ENCODE data around the gene CDHR3. TPM values are rescaled to one million over a fixed set of nuclear protein-coding genes. Genes with fewer than 3 reads are reported as not detected.

The CDHR3 gene
- total RNA-seq, 2 donors from 2014 or later, result 2.2 to 3.9 TPM

- Histone ChIP-seq H3K36me3 (no peaks in the 10 kb centered on the region), H3K27me3 (replicated peaks; ENCODE audit: insufficient read depth) (no peaks in the 10 kb centered on the region), H3K9me3 (no peaks in the 10 kb centered on the region), H3K27ac (no peak overlapping the region), H3K4me1 (replicated peaks) (no peaks in the 10 kb centered on the region), H3K4me3 (no peak overlapping the region)
- peak; percentile 63 for DNase-seq (ENCODE audit: low spot score)
- TF ChIP-seq, protein P1, sequence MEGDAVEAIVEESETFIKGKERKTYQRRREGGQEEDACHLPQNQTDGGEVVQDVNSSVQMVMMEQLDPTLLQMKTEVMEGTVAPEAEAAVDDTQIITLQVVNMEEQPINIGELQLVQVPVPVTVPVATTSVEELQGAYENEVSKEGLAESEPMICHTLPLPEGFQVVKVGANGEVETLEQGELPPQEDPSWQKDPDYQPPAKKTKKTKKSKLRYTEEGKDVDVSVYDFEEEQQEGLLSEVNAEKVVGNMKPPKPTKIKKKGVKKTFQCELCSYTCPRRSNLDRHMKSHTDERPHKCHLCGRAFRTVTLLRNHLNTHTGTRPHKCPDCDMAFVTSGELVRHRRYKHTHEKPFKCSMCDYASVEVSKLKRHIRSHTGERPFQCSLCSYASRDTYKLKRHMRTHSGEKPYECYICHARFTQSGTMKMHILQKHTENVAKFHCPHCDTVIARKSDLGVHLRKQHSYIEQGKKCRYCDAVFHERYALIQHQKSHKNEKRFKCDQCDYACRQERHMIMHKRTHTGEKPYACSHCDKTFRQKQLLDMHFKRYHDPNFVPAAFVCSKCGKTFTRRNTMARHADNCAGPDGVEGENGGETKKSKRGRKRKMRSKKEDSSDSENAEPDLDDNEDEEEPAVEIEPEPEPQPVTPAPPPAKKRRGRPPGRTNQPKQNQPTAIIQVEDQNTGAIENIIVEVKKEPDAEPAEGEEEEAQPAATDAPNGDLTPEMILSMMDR (IDR thresholded peaks at IDR 0.05), result peak; percentile 78 to 96 (median 94)
- TF ChIP-seq POLR2A (IDR thresholded peaks at IDR 0.05), result no peak
- TF ChIP-seq POLR2AphosphoS5 (IDR thresholded peaks at IDR 0.05), result peak; percentile 77
- WGBS, result 10% methylated on average over 29 of the region's 29 CpGs
- intact Hi-C loops (cut with DNase I), result loop anchor here (2.0 to 5.0 kb wide), 4 partner anchors 77 to 357 kb away; partner anchors contain the start of gene ATXN7L1
Observed at GRCh38 chr7:106009503-106010226, 46.6 kb downstream of the CDHR3 start.

DNA sequence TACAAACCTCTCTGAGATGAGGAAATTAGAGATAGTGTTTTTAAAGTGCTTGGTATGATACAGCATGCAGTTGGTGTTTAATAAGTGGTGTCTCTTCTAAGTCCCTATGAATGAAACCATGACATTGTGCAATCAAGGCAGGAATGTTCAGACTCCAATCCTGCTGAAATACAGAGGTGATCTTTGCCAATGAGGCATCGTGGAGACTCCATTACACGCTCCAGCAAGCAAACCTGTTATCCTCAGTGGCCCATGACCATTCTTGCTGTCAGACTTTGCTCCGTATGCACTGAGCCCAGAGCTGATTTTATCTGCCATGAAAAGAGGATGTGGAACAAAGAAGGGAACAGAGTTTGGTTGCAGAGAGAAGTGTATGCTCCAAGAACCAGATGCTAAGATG lies 47.3 kb downstream of the CDHR3 start:
- no peak overlapping the region for H3K4me3 ChIP-seq
- intact Hi-C loops (cut with DNase I), result no loop called here
- DNase-seq (ENCODE audit: low spot score), result no peak
- no peaks in the 10 kb centered on the region for H3K36me3 ChIP-seq
- H3K4me1 ChIP-seq (replicated peaks), result no peaks in the 10 kb centered on the region
- no peak overlapping the region for H3K27ac ChIP-seq
- TF ChIP-seq POLR2AphosphoS5 (IDR thresholded peaks at IDR 0.05) (no peak), POLR2A (IDR thresholded peaks at IDR 0.05) (no peak)
- TF ChIP-seq, protein P1 (IDR thresholded peaks at IDR 0.05), result no peak
- H3K9me3 ChIP-seq, result no peaks in the 10 kb centered on the region
- H3K27me3 ChIP-seq (replicated peaks; ENCODE audit: insufficient read depth), result no peaks in the 10 kb centered on the region
- 44% methylated on average over 3 of the region's 3 CpGs for WGBS

DNA sequence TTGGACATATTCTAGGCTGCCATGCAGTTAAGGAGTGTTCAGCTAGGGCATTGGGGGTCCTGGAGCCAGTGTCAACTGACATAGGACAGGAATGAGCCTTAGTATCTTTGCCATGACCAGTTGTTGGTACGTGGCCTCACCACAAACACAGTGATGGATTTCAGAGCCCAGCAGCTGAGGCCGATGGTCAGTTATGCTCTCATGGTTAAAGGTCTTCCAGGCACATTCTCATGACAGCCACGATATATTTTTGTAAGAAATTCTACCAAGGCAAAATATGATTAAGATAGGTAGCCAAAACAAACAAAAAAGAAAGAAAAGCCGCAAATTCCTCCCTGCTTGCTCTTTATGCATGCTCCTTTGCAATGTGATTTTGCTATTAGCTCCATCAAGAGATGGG lies 47.8 kb downstream of the CDHR3 start:
- WGBS, result 94% methylated on average over 4 of the region's 4 CpGs
- intact Hi-C loops (cut with DNase I), result no loop called here
- Histone ChIP-seq H3K4me1 (replicated peaks) (no peaks in the 10 kb centered on the region), H3K36me3 (no peaks in the 10 kb centered on the region), H3K27ac (no peak overlapping the region), H3K9me3 (no peaks in the 10 kb centered on the region), H3K27me3 (replicated peaks; ENCODE audit: insufficient read depth) (no peaks in the 10 kb centered on the region), H3K4me3 (no peak overlapping the region)
- DNase-seq (ENCODE audit: low spot score), result no peak
- TF ChIP-seq POLR2A (IDR thresholded peaks at IDR 0.05), result no peak
- no peak for TF ChIP-seq POLR2AphosphoS5 (IDR thresholded peaks at IDR 0.05)
- TF ChIP-seq, protein P1 (IDR thresholded peaks at IDR 0.05), result no peak

- H3K36me3 ChIP-seq, result no peaks in the 10 kb centered on the region
- H3K27me3 ChIP-seq (replicated peaks; ENCODE audit: insufficient read depth), result no peaks in the 10 kb centered on the region
- TF ChIP-seq, protein P1 (IDR thresholded peaks at IDR 0.05), result no peak
- TF ChIP-seq POLR2A (IDR thresholded peaks at IDR 0.05) (no peak), POLR2AphosphoS5 (IDR thresholded peaks at IDR 0.05) (no peak)
- H3K27ac ChIP-seq, result no peak overlapping the region
- no peak for DNase-seq (ENCODE audit: low spot score)
- no peak overlapping the region for H3K4me3 ChIP-seq
- intact Hi-C loops (cut with DNase I), result no loop called here
- H3K9me3 ChIP-seq, result no peaks in the 10 kb centered on the region
- no peaks in the 10 kb centered on the region for H3K4me1 ChIP-seq (replicated peaks)
- WGBS, result 94% methylated on average over 5 of the region's 5 CpGs
Observed at GRCh38 chr7:106012184-106012583, 49.1 kb downstream of the CDHR3 start.

DNA sequence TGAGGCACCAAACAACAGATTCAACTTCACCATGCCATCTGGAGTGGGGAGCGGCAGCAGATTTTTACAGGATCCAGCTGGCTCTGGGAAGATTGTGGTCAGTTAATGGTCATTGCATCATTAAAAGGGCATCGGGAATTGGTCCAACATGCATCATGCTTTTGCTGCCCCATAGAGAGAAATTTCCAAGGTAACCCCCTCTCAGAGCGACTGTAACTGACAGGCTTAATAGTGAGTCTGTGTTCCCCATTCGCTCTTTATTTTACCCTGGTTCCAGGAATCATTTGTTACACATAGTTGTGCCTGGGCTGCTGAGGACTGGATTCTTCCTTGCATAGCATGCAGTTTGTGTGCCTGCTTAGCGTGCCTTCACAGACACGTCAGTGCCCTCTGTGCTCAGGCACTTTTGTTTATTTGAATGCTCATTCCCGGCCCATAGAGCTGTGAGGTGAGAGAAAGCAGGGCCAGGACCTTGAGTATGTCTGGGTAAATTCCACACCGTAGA lies 49.9 kb downstream of the CDHR3 start:
- Histone ChIP-seq H3K4me1 (replicated peaks) (no peaks in the 10 kb centered on the region), H3K9me3 (no peaks in the 10 kb centered on the region), H3K27ac (no peak overlapping the region), H3K27me3 (replicated peaks; ENCODE audit: insufficient read depth) (no peaks in the 10 kb centered on the region), H3K4me3 (no peak overlapping the region), H3K36me3 (no peaks in the 10 kb centered on the region)
- no peak for DNase-seq (ENCODE audit: low spot score)
- TF ChIP-seq POLR2A (IDR thresholded peaks at IDR 0.05), result no peak
- TF ChIP-seq, protein P1 (IDR thresholded peaks at IDR 0.05), result no peak
- intact Hi-C loops (cut with DNase I), result no loop called here
- WGBS, result 84% methylated on average over 8 of the region's 8 CpGs

Measured in prostate gland (tissue), 2 donors.